T1000 (cell line): ENCODE measurements around the gene SYNE3.

ENCODE experiments used
- DNase-seq: peaks from one replicate; lab custom pipeline; 2025; ENCODE audit warnings: mixed read lengths; lab: John Stamatoyannopoulos, UW

SYNE3 gene

DNA sequence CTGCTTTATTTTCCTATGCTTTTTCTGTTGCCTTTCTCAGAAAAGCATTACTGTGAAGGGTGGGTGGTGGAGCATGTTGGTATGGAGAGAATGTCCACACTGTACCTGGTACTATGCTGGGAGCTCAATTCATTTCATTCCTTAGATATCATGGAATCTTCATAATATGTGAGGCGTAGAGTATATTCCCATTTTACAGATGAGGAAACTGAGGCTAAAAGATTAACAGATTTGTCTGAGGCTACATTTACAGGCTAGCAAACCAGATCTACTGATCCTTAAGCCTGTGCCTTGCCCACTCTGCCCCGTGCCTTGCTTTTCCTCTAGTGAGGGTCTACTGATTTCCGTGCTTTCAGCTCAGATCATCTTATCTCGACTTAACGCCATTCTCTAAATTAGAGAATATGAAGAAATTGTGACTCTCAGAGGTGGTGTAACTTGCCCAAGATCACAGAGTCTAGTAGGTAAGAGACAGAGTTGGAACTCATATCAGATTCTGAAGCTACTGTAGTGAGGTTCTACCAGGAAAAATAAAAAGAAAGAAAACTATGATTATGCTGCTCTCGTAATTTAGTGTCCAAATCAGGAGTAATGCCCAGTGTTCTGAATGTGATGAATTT lies 23.9 kb upstream of the SYNE3 start:
- DNase-seq = no peak

GRCh38 chr14:95538801-95539509 lies 22.5 kb upstream of the SYNE3 start:
- no peak for DNase-seq

GRCh38 chr14:95537298-95538089 lies 21.0 kb upstream of the SYNE3 start:
- DNase-seq = no peak

GRCh38 chr14:95536671-95537070 lies 20.2 kb upstream of the SYNE3 start:
- DNase-seq = no peak

- DNase-seq = no peak
These were observed 19.7 kb upstream of the SYNE3 start for GRCh38 chr14:95536036-95536593.

DNA sequence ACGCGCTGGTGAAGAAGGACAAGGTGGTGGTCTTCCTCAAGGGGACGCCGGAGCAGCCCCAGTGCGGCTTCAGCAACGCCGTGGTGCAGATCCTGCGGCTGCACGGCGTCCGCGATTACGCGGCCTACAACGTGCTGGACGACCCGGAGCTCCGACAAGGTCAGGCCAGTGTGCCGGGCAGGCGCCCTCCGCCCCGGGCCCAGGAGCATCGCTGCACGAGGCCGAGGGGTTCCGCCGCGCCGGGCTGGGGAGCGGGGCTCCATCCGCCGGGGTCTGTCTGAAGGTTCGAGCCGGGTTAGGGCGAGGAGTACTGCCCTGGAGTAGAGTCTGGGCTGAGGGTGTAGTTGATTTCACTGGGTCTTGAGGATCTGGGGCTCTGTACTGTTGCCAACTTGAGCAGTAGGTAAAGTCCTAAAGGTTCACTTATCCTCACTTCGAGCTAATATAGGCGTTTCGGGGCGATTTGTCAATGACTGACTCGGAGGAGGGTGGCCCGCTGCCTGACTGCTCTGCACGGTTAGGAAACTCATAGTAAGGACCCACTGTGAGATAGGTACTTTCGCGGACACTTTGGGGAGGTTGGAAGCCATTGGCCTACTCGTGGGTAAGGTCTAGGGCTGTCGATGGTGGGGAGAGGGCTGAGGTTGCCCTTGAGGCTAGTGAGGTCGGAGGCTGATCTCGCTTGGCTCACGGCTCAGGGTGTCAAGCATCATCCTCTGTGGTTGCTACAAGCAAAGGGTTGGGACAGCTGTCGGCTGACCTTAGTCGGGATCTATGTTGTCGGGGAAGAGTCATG lies 19.0 kb upstream of the SYNE3 start:
- no peak for DNase-seq

- DNase-seq = peak; percentile 98
These were observed 18.1 kb upstream of the SYNE3 start, which contains the start of gene GLRX5 for GRCh38 chr14:95534299-95535225. GLRX5 (plus strand) TSS chr14:95535050; CDS start chr14:95535090, 40 bp downstream.

- no peak for DNase-seq
These were observed 17.4 kb upstream of the SYNE3 start for GRCh38 chr14:95533822-95534221.

- DNase-seq = no peak
These were observed 17.0 kb upstream of the SYNE3 start for GRCh38 chr14:95533391-95533821.

- no peak for DNase-seq
These were observed 15.5 kb upstream of the SYNE3 start for GRCh38 chr14:95531969-95532368.

- no peak for DNase-seq
These were observed 15.0 kb upstream of the SYNE3 start for GRCh38 chr14:95531473-95531872.

DNA sequence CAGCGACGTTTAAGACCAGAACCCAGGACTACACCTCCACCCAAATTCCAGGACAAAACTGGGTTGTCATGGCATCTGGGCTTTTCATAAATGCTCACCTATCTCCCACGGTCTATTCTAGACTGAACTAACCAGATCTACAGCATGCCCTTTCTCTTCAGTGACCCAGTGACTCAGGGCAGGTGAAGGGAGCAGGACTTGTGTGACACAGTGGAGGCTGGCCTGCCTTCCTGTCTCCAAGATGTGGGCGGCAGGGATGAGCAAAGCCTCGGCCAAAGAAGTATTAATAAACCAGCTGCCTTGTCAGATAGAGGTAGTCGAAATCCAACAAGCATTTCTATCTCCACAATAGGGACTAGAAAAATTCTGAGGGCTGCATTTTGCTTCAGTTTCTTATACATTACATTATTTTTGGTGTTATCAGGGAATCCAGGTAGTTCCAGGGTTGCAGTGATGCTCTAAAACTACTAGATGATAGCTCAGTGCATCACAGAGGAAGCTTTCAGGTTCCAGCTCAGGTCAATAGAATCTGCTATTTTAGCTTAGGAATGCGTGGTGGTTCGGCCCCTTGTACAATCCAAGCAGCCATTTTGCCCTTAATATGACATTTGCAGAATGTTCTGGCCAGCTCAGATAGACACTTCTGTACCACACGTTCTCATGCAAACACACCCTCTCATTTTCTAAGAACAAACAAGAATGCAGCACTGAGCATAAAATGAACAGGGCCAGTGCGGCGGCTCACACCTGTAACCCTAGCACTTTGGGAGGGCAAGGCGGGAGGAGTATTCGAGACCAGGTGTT lies 14.2 kb upstream of the SYNE3 start:
- no peak for DNase-seq

DNA sequence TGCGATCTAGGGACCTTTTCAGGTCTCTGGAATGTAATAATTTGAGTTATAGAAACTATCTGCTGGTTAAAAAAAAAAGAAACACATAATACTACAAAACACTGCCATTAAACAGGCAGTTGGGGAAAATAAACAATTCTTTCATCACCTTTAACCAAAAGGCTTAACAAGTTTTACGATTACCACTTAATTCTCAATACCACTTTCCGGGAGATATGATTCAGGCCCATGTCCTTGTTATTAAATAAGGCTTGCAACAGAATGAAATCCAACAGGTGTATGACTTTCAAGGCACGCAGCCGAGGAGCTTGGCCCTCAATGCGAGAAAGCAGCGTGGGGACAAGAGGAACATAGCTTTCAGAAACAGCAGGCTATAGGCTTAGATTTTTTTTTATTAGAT lies 12.8 kb upstream of the SYNE3 start:
- DNase-seq = no peak

DNA sequence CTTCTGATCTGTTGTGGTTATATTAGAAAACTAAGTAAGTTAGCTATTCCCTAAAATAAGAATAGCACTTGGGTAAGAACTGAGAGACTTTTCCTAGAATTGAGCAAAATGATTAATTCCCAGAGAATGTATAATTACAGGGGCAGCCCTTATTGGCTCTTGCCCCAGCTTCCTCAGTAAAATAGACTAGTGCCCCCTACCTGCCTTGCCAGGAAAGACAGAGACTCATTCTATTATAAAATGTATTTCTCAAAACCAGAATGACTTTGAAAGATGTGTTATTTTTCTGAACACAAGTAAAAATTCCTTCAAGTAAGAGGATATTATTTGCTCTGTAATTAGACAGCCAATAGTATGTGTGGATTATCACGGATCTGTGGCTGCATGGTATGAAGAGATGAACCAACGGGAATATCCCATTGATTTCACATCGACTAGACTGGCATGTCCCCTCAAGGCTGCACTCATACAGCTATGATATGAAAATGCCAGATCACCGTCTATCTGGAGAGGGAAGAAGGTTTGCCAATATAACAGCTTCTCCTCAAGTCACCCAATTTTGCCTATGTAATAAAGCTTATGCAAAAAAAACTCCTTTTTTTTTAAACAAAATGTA lies 11.0 kb upstream of the SYNE3 start:
- peak; percentile 10 for DNase-seq

- DNase-seq = no peak
These were observed 10.3 kb upstream of the SYNE3 start for GRCh38 chr14:95526483-95527386.

GRCh38 chr14:95525999-95526398 lies 9.5 kb upstream of the SYNE3 start:
- DNase-seq = no peak

DNA sequence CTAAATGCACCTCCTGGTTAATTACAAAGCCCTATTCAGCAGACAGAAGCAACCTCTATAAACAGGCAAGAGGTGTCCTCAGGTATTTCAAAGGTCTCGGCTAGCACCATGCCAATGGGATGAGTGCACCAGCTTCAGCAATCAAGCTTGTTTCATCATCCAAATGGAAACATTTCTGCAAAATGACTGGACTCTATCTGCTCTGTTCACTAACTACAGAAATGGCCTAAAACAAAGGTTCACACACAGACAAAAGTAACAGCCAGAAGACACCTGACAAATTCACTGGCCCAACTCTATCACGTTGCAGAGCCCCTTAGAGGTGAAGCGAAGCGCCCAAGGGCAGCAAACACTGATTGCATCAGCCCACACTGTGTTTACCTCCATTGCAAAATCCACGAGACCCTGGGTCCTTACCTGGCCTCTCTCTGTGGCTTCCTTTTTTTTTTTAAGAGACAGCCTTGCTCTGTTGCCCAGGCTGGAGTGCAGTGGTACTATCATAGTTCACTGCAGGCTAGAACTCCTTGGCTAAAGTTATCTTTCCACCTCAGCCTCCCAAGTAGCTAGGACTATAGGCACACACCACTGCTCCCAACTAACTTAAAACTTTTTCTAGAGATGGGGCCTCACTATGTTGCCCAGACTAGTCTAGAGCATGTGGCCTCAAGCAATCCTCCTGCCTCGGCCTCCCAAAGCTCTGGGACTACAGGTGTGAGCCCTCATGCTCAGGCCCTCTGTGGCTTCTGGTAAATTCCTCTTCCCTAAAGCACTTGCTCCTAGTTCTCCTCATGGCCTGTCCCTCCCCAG lies 8.5 kb upstream of the SYNE3 start:
- DNase-seq = no peak
